H1 (cell line): ENCODE measurements around the gene NLRX1. TPM values are rescaled to one million over a fixed set of nuclear protein-coding genes. Genes with fewer than 3 reads are reported as not detected.

Experiments
- CTCF ChIA-PET: fragments of 300-600 bp; sonication (Branson Sonifier 250); formaldehyde crosslinking; loops from one replicate; lab custom pipeline; 2021; ENCODE audit not compliant: partially characterized antibody; lab: Charles Lee
- POLR2A ChIA-PET: fragments of 300-600 bp; sonication (Branson Sonifier 250); formaldehyde crosslinking; loops from one replicate; lab custom pipeline; 2021; ENCODE audit warnings: inconsistent platforms; ENCODE audit not compliant: partially characterized antibody; lab: Charles Lee
- DNase-seq, 2 experiments: peaks; one replicate each; pipeline versions ENCODE4 v3.0.0 to v3.0.0-alpha.2; 2010 to 2022; ENCODE audit warnings: low spot score in 2 of 2, low read depth in 1 of 2, mixed read lengths in 1 of 2
- FAIRE-seq: peaks from 2 replicates; lab custom pipeline; 2011; peaks lifted over from hg19 to GRCh38; lab: Jason Lieb, UNC
- H2AFZ ChIP-seq: 2 replicates; pipeline ENCODE4 v1.8.1; 2012; ENCODE audit warnings: low read length, inconsistent platforms
- H2AK5ac ChIP-seq: 2 replicates; pipeline ENCODE4 v1.6.1; 2013; ENCODE audit warnings: low read depth, low read length
- H2BK120ac ChIP-seq: replicated peaks from 2 replicates; pipeline ENCODE3; 2013; ENCODE audit warnings: low read depth, low read length, inconsistent platforms
- H2BK12ac ChIP-seq: 2 replicates; pipeline ENCODE4 v1.6.1; 2013; ENCODE audit warnings: low read depth, low read length
- H2BK15ac ChIP-seq: 2 replicates; pipeline ENCODE4 v1.6.1; 2013; ENCODE audit warnings: low read length
- H2BK20ac ChIP-seq: 2 replicates; pipeline ENCODE4 v1.6.1; 2013; ENCODE audit warnings: low read length
- H2BK5ac ChIP-seq: 2 replicates; pipeline ENCODE4 v1.6.1; 2013; ENCODE audit warnings: low read depth, low read length
- H3K14ac ChIP-seq: 2 replicates; pipeline ENCODE4 v1.6.1; 2013; ENCODE audit warnings: inconsistent platforms; ENCODE audit not compliant: insufficient read length
- H3K18ac ChIP-seq: 2 replicates; pipeline ENCODE4 v1.6.1; 2013; ENCODE audit warnings: low read length; ENCODE audit errors: extremely low read depth
- H3K23ac ChIP-seq: 2 replicates; pipeline ENCODE4 v1.6.1; 2013; ENCODE audit warnings: inconsistent platforms; ENCODE audit not compliant: insufficient read length
- H3K23me2 ChIP-seq: 2 replicates; pipeline ENCODE4 v1.6.1; 2013; ENCODE audit warnings: low read depth, low read length
- H3K27ac ChIP-seq: 2 replicates; pipeline ENCODE4 v1.6.1; 2011; ENCODE audit warnings: low read depth, low read length, inconsistent platforms
- H3K27me3 ChIP-seq, 4 experiments: replicated peaks in 1 of 4; 1 replicate in 1 of 4; 2 replicates in 3 of 4; pipeline versions ENCODE4 v1.6.1 to v1.8.1; 2011 to 2013; ENCODE audit warnings: low read length in 3 of 4, mild to moderate bottlenecking in 3 of 4, inconsistent platforms in 2 of 4, mixed read lengths in 2 of 4, moderate library complexity in 1 of 4; ENCODE audit not compliant: control insufficient read depth in 3 of 4, insufficient read depth in 3 of 4; ENCODE audit errors: extremely low read depth in 1 of 4
- H3K36me3 ChIP-seq, 4 experiments: 2 replicates each; pipeline versions ENCODE4 v1.6.1 to v1.8.1; 2011 to 2013; ENCODE audit warnings: mild to moderate bottlenecking in 4 of 4, low read length in 3 of 4, moderate library complexity in 2 of 4, control low read depth in 1 of 4, inconsistent platforms in 1 of 4; ENCODE audit not compliant: insufficient read depth in 4 of 4, control insufficient read depth in 2 of 4
- H3K4ac ChIP-seq: replicated peaks from 2 replicates; pipeline ENCODE3; 2013; ENCODE audit warnings: low read length, low read depth, mixed read lengths, inconsistent platforms; ENCODE audit not compliant: insufficient read length
- H3K4me1 ChIP-seq, 4 experiments: replicated peaks in 1 of 4; 1 replicate in 1 of 4; 2 replicates in 3 of 4; pipeline versions ENCODE4 v1.6.1 to v1.8.1; 2011 to 2013; ENCODE audit warnings: low read length in 3 of 4, inconsistent platforms in 2 of 4, mixed read lengths in 1 of 4; ENCODE audit not compliant: insufficient read depth in 4 of 4, control insufficient read depth in 3 of 4
- H3K4me2 ChIP-seq, 2 experiments: 2 replicates each; pipeline versions ENCODE4 v1.6.1 to v1.8.1; 2011 to 2013; ENCODE audit warnings: low read depth in 2 of 2, low read length in 2 of 2, control low read depth in 1 of 2, inconsistent platforms in 1 of 2, mild to moderate bottlenecking in 1 of 2; ENCODE audit not compliant: insufficient read depth in 1 of 2
- H3K4me3 ChIP-seq, 4 experiments: fragments of 200-600, 300-600 bp in 1 of 4; sonication (generic), shearing (Covaris generic), sonication (Bioruptor Twin) in 1 of 4; 2 replicates each; pipeline versions ENCODE4 v1.5.1 to v1.8.1; 2011 to 2016; ENCODE audit warnings: low read length in 4 of 4, low read depth in 3 of 4, control low read depth in 2 of 4, inconsistent platforms in 2 of 4, mild to moderate bottlenecking in 2 of 4, mixed read lengths in 1 of 4, moderate library complexity in 1 of 4; ENCODE audit not compliant: insufficient read depth in 2 of 4; ENCODE audit errors: extremely low read depth in 1 of 4
- H3K56ac ChIP-seq: replicated peaks from 2 replicates; pipeline ENCODE3; 2013; ENCODE audit warnings: low read depth, mild to moderate bottlenecking, mixed read lengths, low read length, inconsistent platforms; ENCODE audit not compliant: insufficient read length
- H3K79me1 ChIP-seq: 2 replicates; pipeline ENCODE4 v1.6.1; 2013; ENCODE audit warnings: low read depth, low read length, control low read depth
- H3K79me2 ChIP-seq, 2 experiments: 2 replicates each; pipeline versions ENCODE4 v1.6.1 to v1.8.1; 2012 to 2013; ENCODE audit warnings: low read length in 2 of 2, mild to moderate bottlenecking in 2 of 2, inconsistent platforms in 1 of 2; ENCODE audit not compliant: insufficient read depth in 2 of 2, control insufficient read depth in 1 of 2
- H3K9ac ChIP-seq, 4 experiments: replicated peaks in 1 of 4; 1 replicate in 1 of 4; 2 replicates in 3 of 4; pipeline versions ENCODE4 v1.6.1 to v1.8.1; 2011 to 2013; ENCODE audit warnings: low read depth in 3 of 4, low read length in 3 of 4, control low read depth in 2 of 4, mild to moderate bottlenecking in 2 of 4, moderate library complexity in 2 of 4, inconsistent platforms in 1 of 4; ENCODE audit errors: extremely low read depth in 1 of 4
- H3K9me3 ChIP-seq, 2 experiments: 2 replicates each; pipeline versions ENCODE4 v1.6.1 to v1.8.1; 2012 to 2013; ENCODE audit warnings: mild to moderate bottlenecking in 2 of 2, moderate library complexity in 2 of 2, control low read depth in 1 of 2, inconsistent platforms in 1 of 2, low read depth in 1 of 2, low read length in 1 of 2, mixed read lengths in 1 of 2; ENCODE audit not compliant: insufficient read depth in 2 of 2
- H4K20me1 ChIP-seq, 2 experiments: replicated peaks in 1 of 2; 2 replicates each; pipeline versions ENCODE3 to v1.8.1; 2011 to 2013; ENCODE audit warnings: inconsistent platforms in 2 of 2, low read length in 2 of 2, mild to moderate bottlenecking in 1 of 2; ENCODE audit not compliant: insufficient read depth in 2 of 2, control insufficient read depth in 1 of 2
- H4K5ac ChIP-seq: 2 replicates; pipeline ENCODE4 v1.6.1; 2013; ENCODE audit warnings: low read length, low read depth, mixed read lengths, inconsistent platforms; ENCODE audit not compliant: insufficient read length
- H4K8ac ChIP-seq: 2 replicates; pipeline ENCODE4 v1.8.0; 2013; ENCODE audit warnings: mild to moderate bottlenecking, moderate library complexity, low read length, inconsistent platforms; ENCODE audit not compliant: insufficient read depth; ENCODE audit errors: extremely low read depth
- H4K91ac ChIP-seq: replicated peaks from 2 replicates; pipeline ENCODE3; 2013; ENCODE audit warnings: low read length, mixed read lengths, inconsistent platforms; ENCODE audit not compliant: insufficient read length
- CBX5 ChIP-seq: fragments of 300-800, 300-1000 bp; sonication (generic); IDR thresholded peaks from 2 replicates; pipeline ENCODE4 v1.7.1; 2016; ENCODE audit warnings: antibody characterized with exemption, low read length, low read depth
- CEBPB ChIP-seq: IDR thresholded peaks from 2 replicates; pipeline ENCODE4 v1.6.1; 2012; ENCODE audit warnings: low read depth, low read length
- CHD1 ChIP-seq: IDR thresholded peaks from 2 replicates; pipeline ENCODE4 v1.6.1; 2012; ENCODE audit warnings: low read depth, low read length, improper control_type of control experiment
- EZH2 ChIP-seq: fragments of 200-600 bp; sonication (generic); IDR thresholded peaks from 2 replicates; pipeline ENCODE4 v1.7.1; 2012; ENCODE audit warnings: low read depth, mild to moderate bottlenecking, moderate library complexity, low read length, inconsistent platforms; ENCODE audit not compliant: severe bottlenecking
- JUN ChIP-seq: IDR thresholded peaks from 2 replicates; pipeline ENCODE4 v1.6.1; 2011; ENCODE audit warnings: low read depth, mild to moderate bottlenecking, improper control_type of control experiment, low read length
- KDM4A ChIP-seq: IDR thresholded peaks from one replicate; pipeline ENCODE4 v1.7.1; 2012; ENCODE audit warnings: low read depth, mild to moderate bottlenecking, moderate library complexity, low read length, inconsistent platforms; ENCODE audit not compliant: severe bottlenecking
- NRF1 ChIP-seq: IDR thresholded peaks from 2 replicates; pipeline ENCODE4 v1.6.1; 2011; ENCODE audit warnings: mild to moderate bottlenecking, low read depth, low read length, improper control_type of control experiment
- POLR2A ChIP-seq, 2 experiments: IDR thresholded peaks; 1 replicate in 1 of 2; 2 replicates in 1 of 2; pipeline ENCODE4 v1.6.1; 2011; ENCODE audit warnings: low read depth in 2 of 2, low read length in 2 of 2, mild to moderate bottlenecking in 2 of 2; ENCODE audit errors: control extremely low read depth in 1 of 2
- RBBP5 ChIP-seq: IDR thresholded peaks from 2 replicates; pipeline ENCODE4 v1.7.1; 2012; ENCODE audit warnings: low read depth, mild to moderate bottlenecking, inconsistent platforms, low read length, moderate library complexity, borderline replicate concordance
- RNF2 ChIP-seq: fragments of 200-900, 300-1000 bp; sonication (generic); IDR thresholded peaks from 2 replicates; pipeline ENCODE4 v1.7.1; 2016; ENCODE audit warnings: borderline replicate concordance, low read depth, mild to moderate bottlenecking, antibody characterized with exemption, low read length; ENCODE audit not compliant: poor library complexity, severe bottlenecking; ENCODE audit errors: missing control alignments
- WGBS, 2 experiments: shearing (Covaris generic) in 1 of 2; methylation state at CpG; one replicate each; pipeline versions ENCODE4 v1.1.6 to v1.1.7; 2013 to 2015; ENCODE audit warnings: low lambda C conversion rate in 2 of 2, mixed read lengths in 2 of 2, inconsistent platforms in 1 of 2, low coverage in 1 of 2, missing lambda C conversion rate in 1 of 2; ENCODE audit not compliant: insufficient replicate concordance in 2 of 2, insufficient coverage in 1 of 2, insufficient read length in 1 of 2; ENCODE audit errors: extremely low coverage in 1 of 2, missing lambda C conversion rate in 1 of 2; 5-methylcytosine and 5-hydroxymethylcytosine counted together
- polyA plus RNA-seq, 7 experiments: library from polyadenylated mRNA; depleted of rRNA in 3 of 7; stranded (reverse) in 5 of 7; unstranded in 2 of 7; fragments of >200 nt in 5 of 7; fragments of 200-250 nt in 2 of 7; gene quantifications; 1 replicate in 5 of 7; 2 replicates in 1 of 7; 4 replicates in 1 of 7; pipeline versions ENCODE4 v1.2.1 to v1.2.3, GENCODE V29; 2011 to 2013; ENCODE audit warnings: missing spikeins in 2 of 7, mixed read lengths in 2 of 7
- total RNA-seq: library from RNA; stranded (reverse); fragmentation: NEBNext Ultra II Directional; extraction: Animal tissue kit (Norgen Biotek cat#: 25700); gene quantifications from 2 replicates; pipeline ENCODE4 v1.2.1, GENCODE V29; 2021
- TF ChIP-seq, protein P1 (sequence below): IDR thresholded peaks from 2 replicates; pipeline ENCODE4 v1.6.1; 2012; ENCODE audit warnings: inconsistent platforms
- TF ChIP-seq, protein P2 (sequence below): IDR thresholded peaks from 2 replicates; pipeline ENCODE4 v1.6.1; 2011; ENCODE audit warnings: low read length, improper control_type of control experiment

NLRX1 gene
- total and polyA plus RNA-seq, 2 of the 8 experiments (the other 6 are each of a cell fraction or from before 2014, with no cell fraction given), result 13.2 to 18.6 TPM

DNA sequence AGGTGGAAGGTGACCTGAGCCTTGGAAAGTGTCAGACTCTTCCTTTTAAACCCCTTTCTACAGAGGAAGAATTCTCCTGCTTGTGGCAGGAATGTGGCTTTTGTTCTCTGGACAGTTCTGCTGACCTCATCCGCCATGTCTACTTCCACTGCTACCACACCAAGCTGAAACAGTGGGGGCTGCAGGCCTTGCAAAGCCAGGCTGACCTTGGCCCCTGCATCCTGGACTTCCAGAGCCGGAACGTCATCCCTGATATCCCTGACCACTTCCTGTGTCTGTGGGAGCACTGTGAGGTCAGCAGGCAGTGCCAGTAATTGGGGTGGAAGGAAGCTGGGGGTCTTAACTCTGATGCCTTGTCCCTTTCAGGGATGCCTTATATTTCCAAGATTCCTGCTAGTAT lies 37.9 kb upstream of the NLRX1 start:
- CTCF ChIA-PET, result interaction anchor here (1.0 to 5.9 kb wide), 4 partner anchors 14 to 65 kb away, joined by 3 to 33 read pairs (median 8); no protein-coding TSS in a partner anchor
- H3K27me3 ChIP-seq, result no peaks in the 10 kb centered on the region
- no peak overlapping the region for H3K18ac ChIP-seq
- no peak overlapping the region for H3K4me2 ChIP-seq
- H3K79me2 ChIP-seq, result 0 out of 4 replicates have a peak, but pooled peaks cover 0 to 2% of the 10 kb centered on the region in 2 experiments
- no peak overlapping the region for H3K23ac ChIP-seq
- peaks cover 23 to 39% (median 34%) of the 10 kb centered on the region in 4 experiments for H3K36me3 ChIP-seq
- no peak overlapping the region for H2BK120ac ChIP-seq
- H3K4me3 ChIP-seq, result no peak overlapping the region
- no peak overlapping the region for H3K27ac ChIP-seq
- H2BK15ac ChIP-seq, result no peak overlapping the region
- H2AK5ac ChIP-seq, result no peak overlapping the region
- no peak overlapping the region for H3K9ac ChIP-seq
- no peak overlapping the region for H2BK12ac ChIP-seq
- no peak overlapping the region for H3K14ac ChIP-seq
- POLR2A ChIA-PET, result interaction anchor here (1.2 to 1.3 kb wide), 3 partner anchors 10 to 42 kb away, joined by 3 read pairs; partner anchors contain the start of gene HINFP
- H2AFZ ChIP-seq, result no peak overlapping the region
- no peak overlapping the region for H2BK20ac ChIP-seq
- no peak overlapping the region for H4K91ac ChIP-seq
- peaks cover 0 to 6% of the 10 kb centered on the region in 2 experiments for H4K20me1 ChIP-seq
- H3K23me2 ChIP-seq, result no peaks in the 10 kb centered on the region
- FAIRE-seq (no peak), DNase-seq (no peak)
- no peak overlapping the region for H2BK5ac ChIP-seq
- H3K4me1 ChIP-seq, result no peaks in the 10 kb centered on the region
- H4K5ac ChIP-seq, result no peak overlapping the region
- 96% methylated on average over 3 of the region's 3 CpGs; no CpG with 5 or more reads in 1 of the 2 experiments for WGBS, 2 experiments
- H4K8ac ChIP-seq, result no peak overlapping the region
- H3K56ac ChIP-seq, result no peak overlapping the region
- no peaks in the 10 kb centered on the region for H3K9me3 ChIP-seq
- H3K79me1 ChIP-seq, result no peaks in the 10 kb centered on the region
- H3K4ac ChIP-seq, result no peak overlapping the region
- TF ChIP-seq RNF2, result no peak
- no peak for TF ChIP-seq CHD1
- TF ChIP-seq, protein P1, sequence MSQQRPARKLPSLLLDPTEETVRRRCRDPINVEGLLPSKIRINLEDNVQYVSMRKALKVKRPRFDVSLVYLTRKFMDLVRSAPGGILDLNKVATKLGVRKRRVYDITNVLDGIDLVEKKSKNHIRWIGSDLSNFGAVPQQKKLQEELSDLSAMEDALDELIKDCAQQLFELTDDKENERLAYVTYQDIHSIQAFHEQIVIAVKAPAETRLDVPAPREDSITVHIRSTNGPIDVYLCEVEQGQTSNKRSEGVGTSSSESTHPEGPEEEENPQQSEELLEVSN, result no peak
- no peak for TF ChIP-seq KDM4A
- TF ChIP-seq NRF1, result no peak
- no peak for TF ChIP-seq CEBPB
- TF ChIP-seq JUN, result no peak
- TF ChIP-seq RBBP5, result no peak
- TF ChIP-seq CBX5, result no peak
- TF ChIP-seq, protein P2, sequence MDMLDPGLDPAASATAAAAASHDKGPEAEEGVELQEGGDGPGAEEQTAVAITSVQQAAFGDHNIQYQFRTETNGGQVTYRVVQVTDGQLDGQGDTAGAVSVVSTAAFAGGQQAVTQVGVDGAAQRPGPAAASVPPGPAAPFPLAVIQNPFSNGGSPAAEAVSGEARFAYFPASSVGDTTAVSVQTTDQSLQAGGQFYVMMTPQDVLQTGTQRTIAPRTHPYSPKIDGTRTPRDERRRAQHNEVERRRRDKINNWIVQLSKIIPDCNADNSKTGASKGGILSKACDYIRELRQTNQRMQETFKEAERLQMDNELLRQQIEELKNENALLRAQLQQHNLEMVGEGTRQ, result no peak
- TF ChIP-seq POLR2A (IDR thresholded peaks at IDR 0.05; ENCODE audit: control extremely low read depth in 1 of 2, low read depth in 2 of 2, low read length in 2 of 2), result no peak
- no peak for TF ChIP-seq EZH2
